COLO829 (cell line): ENCODE results near the gene RAB27B.
"Not testable (repeated sequence)": the region's sequence is repeated elsewhere in the genome, so short reads cannot be mapped to it uniquely, and the experiment has no call there.

Experiments
- DNase-seq: peaks from one replicate; pipeline ENCODE4 v3.0.0; 2012; ENCODE audit warnings: low spot score

Gene RAB27B

DNA sequence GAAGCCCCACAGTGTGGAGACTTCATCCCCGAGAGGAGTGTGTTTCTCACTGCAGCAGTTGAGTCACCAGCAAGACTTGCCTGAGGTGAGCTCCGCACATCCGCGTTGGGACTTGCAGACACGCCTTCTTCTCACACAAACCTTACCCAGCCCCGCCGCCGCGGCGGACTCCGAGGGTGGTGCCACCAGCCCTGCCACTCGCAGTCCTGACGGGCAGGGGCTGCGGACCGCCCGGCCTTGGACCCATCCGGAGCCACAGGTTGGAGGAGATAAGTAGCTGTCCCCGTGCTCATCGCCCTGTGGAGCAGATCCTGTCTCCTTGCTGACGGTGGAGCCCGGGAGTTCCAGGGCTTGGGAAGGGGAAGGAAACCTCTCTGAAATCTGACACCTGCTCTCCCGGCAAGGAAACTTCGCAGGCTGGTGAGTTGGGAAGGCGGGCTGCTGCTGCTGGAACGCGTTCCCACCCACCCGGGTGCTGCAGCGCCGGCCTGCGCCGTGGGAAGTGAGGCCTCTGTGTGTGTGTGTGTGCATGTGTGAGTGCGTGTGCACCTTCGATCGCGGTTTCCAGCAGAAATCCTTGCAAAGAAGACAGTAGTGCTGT is at the start of gene RAB27B:
Gene RAB27B (plus strand): TSS at position 197 of the 601 bp plus-strand sequence. CDS start 49,109 bp downstream, outside the sequence.
- DNase-seq, result no peak

DNA sequence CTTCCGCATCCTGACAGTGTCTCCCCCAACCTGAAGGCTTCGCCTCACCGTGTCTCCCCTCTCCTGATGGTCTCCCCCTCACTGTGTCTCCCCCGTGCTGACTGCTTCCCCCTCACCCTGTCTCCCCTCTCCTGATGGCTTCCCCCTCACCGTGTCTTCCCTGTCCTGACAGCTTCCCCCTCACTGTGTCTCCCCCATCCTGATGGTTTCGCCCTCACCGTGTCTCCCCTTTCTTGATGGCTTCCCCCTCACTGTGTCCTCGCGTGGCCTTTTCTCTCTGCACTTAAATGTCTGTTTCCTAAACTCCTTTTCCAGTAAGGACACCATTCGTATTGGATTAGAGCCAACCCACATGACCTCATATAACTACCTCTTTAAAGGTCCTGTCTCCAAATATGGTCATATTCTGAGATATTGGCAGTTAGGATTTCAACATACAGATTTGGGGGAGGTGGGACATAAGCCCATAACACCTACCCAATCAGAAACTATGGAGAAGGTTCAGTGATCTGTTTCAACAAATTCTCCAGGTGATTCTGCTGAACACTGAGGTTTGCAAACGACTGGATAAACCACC is 47.9 kb upstream of the RAB27B start:
- no peak for DNase-seq

DNA sequence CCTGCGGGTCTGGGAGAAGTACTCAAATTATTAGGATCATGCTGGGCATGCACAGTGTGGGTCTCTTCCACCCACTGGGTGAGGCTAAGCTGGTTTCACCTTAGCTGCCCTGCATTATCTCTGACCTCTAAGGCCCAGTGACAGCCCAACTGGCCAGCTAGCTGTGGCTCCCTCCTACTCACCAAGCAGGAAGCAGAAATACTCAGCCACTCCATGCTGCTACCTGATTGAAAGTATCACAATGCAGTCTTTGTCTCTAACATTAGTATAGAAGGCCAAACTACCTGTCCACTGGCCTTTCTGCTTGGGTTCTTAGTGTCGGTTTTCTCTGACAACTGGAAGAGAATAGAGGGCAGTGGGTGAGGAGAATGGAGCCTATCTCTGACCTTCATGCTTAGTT is 47.3 kb upstream of the RAB27B start:
- no peak for DNase-seq

GRCh38 chr18:54783139-54783538 is 45.1 kb upstream of the RAB27B start:
- DNase-seq, result no peak

DNA sequence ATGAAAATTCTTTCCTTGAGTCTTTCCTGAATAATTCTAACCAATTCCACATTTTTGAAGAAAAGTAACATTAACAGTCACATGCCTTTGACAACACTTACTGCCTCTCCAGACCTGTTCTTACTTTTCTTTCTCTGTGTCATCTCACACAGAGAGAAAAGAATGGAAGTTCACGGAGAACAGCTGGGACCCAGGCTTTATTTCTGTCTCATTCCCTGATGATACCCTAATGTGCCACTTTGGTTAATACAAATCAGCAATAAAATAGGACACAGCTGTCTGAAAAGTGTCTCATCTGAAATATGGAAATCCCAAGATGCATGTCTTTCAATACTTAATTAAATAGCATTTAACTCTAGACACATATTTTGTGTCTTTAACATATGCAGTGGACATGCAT is 42.1 kb upstream of the RAB27B start:
- no peak for DNase-seq

GRCh38 chr18:54787121-54787520 is 41.2 kb upstream of the RAB27B start:
- DNase-seq, result no peak

- DNase-seq, result no peak
These were observed 40.7 kb upstream of the RAB27B start for GRCh38 chr18:54787616-54788015.

DNA sequence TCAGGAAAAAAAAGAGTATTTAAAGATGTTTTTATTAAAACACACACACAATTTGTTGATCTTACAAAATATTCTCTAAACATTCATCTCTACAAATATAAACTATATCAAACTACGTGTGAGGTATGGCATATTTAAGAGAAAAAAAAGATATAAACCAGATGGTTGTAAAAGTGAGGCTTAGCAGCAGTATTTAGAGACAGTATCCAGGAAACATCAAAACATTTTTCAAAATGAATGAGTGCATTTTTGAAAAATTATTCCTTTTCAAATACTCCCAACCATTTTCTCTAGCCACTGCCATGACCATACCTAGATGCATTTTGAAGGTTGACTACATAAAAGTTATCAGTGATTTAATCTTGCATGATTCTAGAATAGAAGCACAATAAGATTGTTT is 38.2 kb upstream of the RAB27B start:
- DNase-seq, result no peak

GRCh38 chr18:54791657-54792056 is 36.6 kb upstream of the RAB27B start:
- DNase-seq, result no peak

DNA sequence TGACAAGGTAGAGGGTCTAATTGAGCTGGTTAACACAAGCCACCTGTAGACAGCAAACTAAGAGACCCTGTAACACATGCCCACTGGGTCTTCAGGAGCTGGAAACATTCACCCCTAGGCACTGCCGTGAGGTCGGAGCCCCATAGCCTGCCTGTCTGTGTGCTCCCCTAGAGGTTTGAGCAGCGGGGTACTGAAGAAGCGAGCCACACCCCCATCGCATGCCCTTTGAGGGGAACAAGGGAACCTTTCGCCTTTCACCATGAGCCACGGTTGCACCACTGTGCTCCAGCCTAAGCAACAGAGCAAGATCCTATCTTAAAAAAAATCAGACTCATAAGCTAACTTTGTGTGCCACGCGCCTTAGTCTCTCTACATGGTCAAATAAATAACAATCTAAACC is 36.2 kb upstream of the RAB27B start:
- DNase-seq, result no peak

- no peak for DNase-seq
These were observed 33.5 kb upstream of the RAB27B start for GRCh38 chr18:54794823-54795222.

GRCh38 chr18:54798186-54798585 is 30.1 kb upstream of the RAB27B start:
- no peak for DNase-seq

- DNase-seq, result no peak
These were observed 26.9 kb upstream of the RAB27B start for GRCh38 chr18:54801374-54801773.

GRCh38 chr18:54802178-54802577 is 26.1 kb upstream of the RAB27B start:
- no peak for DNase-seq

DNA sequence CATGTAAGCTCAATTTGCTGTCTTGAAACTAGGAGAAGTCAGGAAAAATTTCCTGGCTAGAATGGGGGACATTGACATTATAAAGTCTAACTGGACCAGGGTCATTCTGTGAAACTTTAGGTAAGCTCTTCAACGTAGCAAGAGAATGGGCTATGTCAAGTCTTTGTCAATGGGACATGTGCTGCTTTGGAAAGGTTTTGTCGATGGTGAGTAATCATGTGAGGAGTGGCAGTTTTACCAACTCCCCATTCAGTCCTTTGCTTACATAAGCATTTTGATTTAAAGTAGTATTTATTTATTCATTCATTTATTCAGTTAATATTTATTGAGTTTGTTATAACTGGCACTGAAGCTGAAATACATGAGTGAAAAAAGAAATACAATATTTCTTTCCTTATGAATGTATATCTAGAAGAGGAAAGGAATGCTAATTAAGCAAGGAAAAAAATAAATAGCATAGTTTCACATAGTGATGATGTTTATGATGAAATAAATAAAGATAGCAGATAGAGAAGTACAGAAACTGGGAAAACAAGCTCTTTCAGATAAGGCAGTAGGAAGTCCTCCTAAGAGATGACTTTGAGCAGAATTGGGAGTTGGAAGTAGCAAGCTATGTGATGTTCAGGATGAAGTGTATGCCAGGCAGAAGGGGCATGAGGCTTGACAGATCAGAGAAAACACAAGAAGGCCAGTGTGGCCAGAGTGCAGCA is 25.4 kb upstream of the RAB27B start:
- no peak for DNase-seq

GRCh38 chr18:54805571-54806334 is 22.5 kb upstream of the RAB27B start:
- DNase-seq, result no peak

- no peak for DNase-seq
These were observed 21.8 kb upstream of the RAB27B start for GRCh38 chr18:54806526-54806925.

DNA sequence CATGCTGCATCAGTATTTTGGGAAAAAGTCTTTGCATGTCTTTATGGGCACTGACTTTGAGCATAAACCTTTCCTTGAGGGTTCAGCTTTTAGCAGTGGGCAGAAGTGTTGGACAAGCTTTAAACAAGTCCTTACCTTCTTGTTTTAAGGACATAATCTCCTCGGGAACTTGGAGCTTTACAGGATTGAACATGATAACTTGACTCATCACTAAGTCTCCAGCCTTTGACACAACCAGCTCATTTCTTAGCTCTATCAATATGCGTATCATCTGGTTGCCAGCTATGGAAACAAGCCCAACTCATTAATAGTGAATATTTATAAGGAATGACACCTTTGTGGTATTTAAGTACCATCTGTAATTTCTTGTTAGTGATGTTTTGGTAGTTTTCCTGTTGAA is 21.0 kb upstream of the RAB27B start:
- DNase-seq, result no peak

GRCh38 chr18:54810662-54811061 is 17.6 kb upstream of the RAB27B start:
- DNase-seq, result not testable (repeated sequence)

DNA sequence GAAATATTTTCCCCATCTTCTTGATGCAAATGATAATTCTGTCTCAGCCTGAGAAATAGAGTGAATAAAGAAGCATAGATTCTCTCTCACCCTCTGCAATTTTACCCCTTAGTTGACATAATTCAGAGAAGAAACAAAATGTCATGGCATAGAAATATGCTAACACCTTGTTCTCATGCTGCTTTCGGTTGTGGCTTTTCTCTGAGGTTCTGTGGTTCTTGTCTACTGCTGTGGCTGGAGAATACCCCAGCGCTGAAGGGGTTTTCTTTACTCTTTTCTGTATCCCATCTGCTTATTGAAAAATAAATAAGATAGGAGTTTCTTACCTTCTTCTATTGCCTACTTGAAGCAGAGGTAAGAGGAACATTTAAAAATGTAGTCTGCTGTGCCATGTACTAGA is 15.4 kb upstream of the RAB27B start:
- DNase-seq, result no peak

GRCh38 chr18:54813305-54813704 is 15.0 kb upstream of the RAB27B start:
- no peak for DNase-seq

- no peak for DNase-seq
These were observed 14.2 kb upstream of the RAB27B start for GRCh38 chr18:54813977-54814565.
